ENCODE measurements around the gene PLEKHJ1. TPM values are rescaled to one million over a fixed set of nuclear protein-coding genes. Genes with fewer than 3 reads are reported as not detected.

PLEKHJ1 gene
- total RNA-seq, 4 donors from 2014 or later: 50.1 to 72.4 (median 61.6) TPM

DNA sequence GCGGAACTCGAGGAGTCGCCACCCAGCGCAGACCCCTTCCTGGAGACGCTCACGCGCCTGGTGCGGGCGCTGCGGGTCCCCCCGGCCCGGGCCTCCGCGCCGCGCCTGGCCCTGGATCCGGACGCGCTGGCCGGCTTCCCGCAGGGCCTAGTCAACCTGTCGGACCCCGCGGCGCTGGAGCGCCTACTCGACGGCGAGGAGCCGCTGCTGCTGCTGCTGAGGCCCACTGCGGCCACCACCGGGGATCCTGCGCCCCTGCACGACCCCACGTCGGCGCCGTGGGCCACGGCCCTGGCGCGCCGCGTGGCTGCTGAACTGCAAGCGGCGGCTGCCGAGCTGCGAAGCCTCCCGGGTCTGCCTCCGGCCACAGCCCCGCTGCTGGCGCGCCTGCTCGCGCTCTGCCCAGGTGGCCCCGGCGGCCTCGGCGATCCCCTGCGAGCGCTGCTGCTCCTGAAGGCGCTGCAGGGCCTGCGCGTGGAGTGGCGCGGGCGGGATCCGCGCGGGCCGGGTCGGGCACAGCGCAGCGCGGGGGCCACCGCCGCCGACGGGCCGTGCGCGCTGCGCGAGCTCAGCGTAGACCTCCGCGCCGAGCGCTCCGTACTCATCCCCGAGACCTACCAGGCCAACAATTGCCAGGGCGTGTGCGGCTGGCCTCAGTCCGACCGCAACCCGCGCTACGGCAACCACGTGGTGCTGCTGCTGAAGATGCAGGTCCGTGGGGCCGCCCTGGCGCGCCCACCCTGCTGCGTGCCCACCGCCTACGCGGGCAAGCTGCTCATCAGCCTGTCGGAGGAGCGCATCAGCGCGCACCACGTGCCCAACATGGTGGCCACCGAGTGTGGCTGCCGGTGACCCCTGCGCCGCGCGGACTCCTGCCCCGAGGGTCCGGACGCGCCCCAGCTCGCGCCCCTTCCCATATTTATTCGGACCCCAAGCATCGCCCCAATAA lies 15.3 kb upstream of the PLEKHJ1 start:
- intact Hi-C loops (cut with DNase I; ENCODE audit: low total_unique reads): no loop called here
- TF ChIP-seq, protein P1, sequence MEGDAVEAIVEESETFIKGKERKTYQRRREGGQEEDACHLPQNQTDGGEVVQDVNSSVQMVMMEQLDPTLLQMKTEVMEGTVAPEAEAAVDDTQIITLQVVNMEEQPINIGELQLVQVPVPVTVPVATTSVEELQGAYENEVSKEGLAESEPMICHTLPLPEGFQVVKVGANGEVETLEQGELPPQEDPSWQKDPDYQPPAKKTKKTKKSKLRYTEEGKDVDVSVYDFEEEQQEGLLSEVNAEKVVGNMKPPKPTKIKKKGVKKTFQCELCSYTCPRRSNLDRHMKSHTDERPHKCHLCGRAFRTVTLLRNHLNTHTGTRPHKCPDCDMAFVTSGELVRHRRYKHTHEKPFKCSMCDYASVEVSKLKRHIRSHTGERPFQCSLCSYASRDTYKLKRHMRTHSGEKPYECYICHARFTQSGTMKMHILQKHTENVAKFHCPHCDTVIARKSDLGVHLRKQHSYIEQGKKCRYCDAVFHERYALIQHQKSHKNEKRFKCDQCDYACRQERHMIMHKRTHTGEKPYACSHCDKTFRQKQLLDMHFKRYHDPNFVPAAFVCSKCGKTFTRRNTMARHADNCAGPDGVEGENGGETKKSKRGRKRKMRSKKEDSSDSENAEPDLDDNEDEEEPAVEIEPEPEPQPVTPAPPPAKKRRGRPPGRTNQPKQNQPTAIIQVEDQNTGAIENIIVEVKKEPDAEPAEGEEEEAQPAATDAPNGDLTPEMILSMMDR (IDR thresholded peaks at IDR 0.05 in 4 of 5, conservative IDR thresholded peaks at IDR 0.05 in 1 of 5): no peak
- no peak for TF ChIP-seq POLR2A (IDR thresholded peaks at IDR 0.05)
- Histone ChIP-seq H3K9me3 (no peaks in the 10 kb centered on the region), H3K4me1 (peaks cover 27 to 59% of the 10 kb centered on the region in 2 donors), H3K36me3 (peaks cover 0 to 18% of the 10 kb centered on the region in 2 donors), H3K4me3 (no peak overlapping the region), H3K27ac (peak overlapping the region in 2 of 4 donors; percentile 98 to 99), H3K27me3 (no peaks in the 10 kb centered on the region)
- DNase-seq (no peak), ATAC-seq (no peak)
- in situ Hi-C loops (cut with MboI; ENCODE audit: low sequenced_read_pairs in 4 of 4): no loop called here

GRCh38 chr19:2250766-2251105 lies 14.6 kb upstream of the PLEKHJ1 start:
- peaks cover 0 to 25% of the 10 kb centered on the region in 2 donors for H3K36me3 ChIP-seq
- H3K27me3 ChIP-seq: no peaks in the 10 kb centered on the region
- peaks cover 27 to 59% of the 10 kb centered on the region in 2 donors for H3K4me1 ChIP-seq
- intact Hi-C loops (cut with DNase I; ENCODE audit: low total_unique reads) (no loop called here), in situ Hi-C loops (cut with MboI; ENCODE audit: low sequenced_read_pairs in 4 of 4) (no loop called here)
- H3K27ac ChIP-seq: peak overlapping the region in 2 of 4 donors; percentile 31 to 82
- no peaks in the 10 kb centered on the region for H3K9me3 ChIP-seq
- no peak for TF ChIP-seq POLR2A (IDR thresholded peaks at IDR 0.05)
- TF ChIP-seq, protein P1 (IDR thresholded peaks at IDR 0.05 in 4 of 5, conservative IDR thresholded peaks at IDR 0.05 in 1 of 5): no peak
- H3K4me3 ChIP-seq: no peak overlapping the region
- no peak for DNase-seq
- ATAC-seq: no peak

GRCh38 chr19:2249880-2250765 lies 14.0 kb upstream of the PLEKHJ1 start:
- H3K27ac ChIP-seq: peak overlapping the region in 3 of 4 donors; percentile 5 to 82 (median 31)
- no peak for ATAC-seq
- H3K9me3 ChIP-seq: no peaks in the 10 kb centered on the region
- intact Hi-C loops (cut with DNase I; ENCODE audit: low total_unique reads): no loop called here
- TF ChIP-seq, protein P1 (IDR thresholded peaks at IDR 0.05 in 4 of 5, conservative IDR thresholded peaks at IDR 0.05 in 1 of 5): no peak
- no peak for TF ChIP-seq POLR2A (IDR thresholded peaks at IDR 0.05)
- peaks cover 0 to 31% of the 10 kb centered on the region in 2 donors for H3K36me3 ChIP-seq
- DNase-seq: peak in 1 of 2 donors; percentile 38
- no peak overlapping the region for H3K4me3 ChIP-seq
- in situ Hi-C loops (cut with MboI; ENCODE audit: low sequenced_read_pairs in 4 of 4): no loop called here
- H3K27me3 ChIP-seq: no peaks in the 10 kb centered on the region
- H3K4me1 ChIP-seq: peaks cover 27 to 57% of the 10 kb centered on the region in 2 donors

GRCh38 chr19:2249010-2249866 lies 13.1 kb upstream of the PLEKHJ1 start, which contains the start of gene AMH:
AMH (plus strand) TSS chr19:2249323; CDS start chr19:2249333, 10 bp downstream.
- in situ Hi-C loops (cut with MboI; ENCODE audit: low sequenced_read_pairs in 4 of 4): no loop called here
- DNase-seq: peak in 1 of 2 donors; percentile 23
- H3K4me3 ChIP-seq: no peak within 1 kb of the TSS

More at GRCh38 chr19:2249010-2249866, 13.1 kb upstream of the PLEKHJ1 start, which contains the start of gene AMH:
- H3K27me3 ChIP-seq: no peaks in the 10 kb centered on the region
- peaks cover 23 to 51% of the 10 kb centered on the region in 2 donors for H3K4me1 ChIP-seq
- no peaks in the 10 kb centered on the region for H3K9me3 ChIP-seq
- peak in 1 of 2 donors; percentile 16 for ATAC-seq
- peak within 1 kb of the TSS; percentile 5 to 86 (median 58) for H3K27ac ChIP-seq
- TF ChIP-seq POLR2A (IDR thresholded peaks at IDR 0.05): no peak
- intact Hi-C loops (cut with DNase I; ENCODE audit: low total_unique reads): no loop called here
- peaks cover 0 to 40% of the 10 kb centered on the region in 2 donors for H3K36me3 ChIP-seq
